ENCODE results near the gene CCDC71L. TPM values are rescaled to one million over a fixed set of nuclear protein-coding genes. Genes with fewer than 3 reads are reported as not detected.

Gene CCDC71L
- total RNA-seq, 2 donors from 2014 or later: 26.1 to 26.8 TPM

- Mint-ChIP-seq H3K27ac (no peak overlapping the region), H3K4me3 (no peak overlapping the region), H3K27me3 (ENCODE audit: insufficient read depth) (no peaks in the 10 kb centered on the region), H3K4me1 (no peaks in the 10 kb centered on the region), H3K9me3 (peaks cover 10% of the 10 kb centered on the region), H3K36me3 (ENCODE audit: low read depth) (no peaks in the 10 kb centered on the region)
- no peak overlapping the region for H3K4me3 ChIP-seq (ENCODE audit: low read length)
- no peaks in the 10 kb centered on the region for H3K4me1 ChIP-seq (ENCODE audit: control insufficient read depth, insufficient read depth, low read length)
- H3K9ac ChIP-seq (ENCODE audit: extremely low read depth, low read length, poor library complexity, severe bottlenecking): no peak overlapping the region
- no peak overlapping the region for H3K27ac ChIP-seq (ENCODE audit: low read depth, low read length)
- H3K36me3 ChIP-seq (ENCODE audit: control insufficient read depth, insufficient read depth, low read length): no peaks in the 10 kb centered on the region
- H3K9me3 ChIP-seq (ENCODE audit: control insufficient read depth, low read length): no peaks in the 10 kb centered on the region
- no peaks in the 10 kb centered on the region for H3K27me3 ChIP-seq (ENCODE audit: control insufficient read depth, insufficient read depth, low read length, poor library complexity, severe bottlenecking)
- TF ChIP-seq CTCF (conservative IDR thresholded peaks at IDR 0.05): no peak
- WGBS, 2 experiments (ENCODE audit: insufficient coverage in 1 of 2, insufficient read length in 1 of 2): 86% methylated on average over 3 of the region's 3 CpGs; no CpG with 5 or more reads in 1 of the 2 experiments
- no peak for DNase-seq
Observed at GRCh38 chr7:106611911-106612310, 49.0 kb downstream of the CCDC71L start.

GRCh38 chr7:106610996-106611886 lies 49.7 kb downstream of the CCDC71L start:
- Mint-ChIP-seq H3K36me3 (ENCODE audit: low read depth) (no peaks in the 10 kb centered on the region), H3K27me3 (ENCODE audit: insufficient read depth) (no peaks in the 10 kb centered on the region), H3K27ac (no peak overlapping the region), H3K9me3 (peaks cover 10% of the 10 kb centered on the region), H3K4me1 (no peaks in the 10 kb centered on the region), H3K4me3 (no peak overlapping the region)
- no peak overlapping the region for H3K4me3 ChIP-seq (ENCODE audit: low read length)
- TF ChIP-seq CTCF (conservative IDR thresholded peaks at IDR 0.05): no peak
- H3K27me3 ChIP-seq (ENCODE audit: control insufficient read depth, insufficient read depth, low read length, poor library complexity, severe bottlenecking): no peaks in the 10 kb centered on the region
- H3K9me3 ChIP-seq (ENCODE audit: control insufficient read depth, low read length): no peaks in the 10 kb centered on the region
- 91 to 98% methylated on average over 5 to 6 of the region's 6 CpGs for WGBS, 2 experiments (ENCODE audit: insufficient coverage in 1 of 2, insufficient read length in 1 of 2)
- no peak overlapping the region for H3K27ac ChIP-seq (ENCODE audit: low read depth, low read length)
- H3K9ac ChIP-seq (ENCODE audit: extremely low read depth, low read length, poor library complexity, severe bottlenecking): no peak overlapping the region
- H3K4me1 ChIP-seq (ENCODE audit: control insufficient read depth, insufficient read depth, low read length): no peaks in the 10 kb centered on the region
- no peak for DNase-seq
- no peaks in the 10 kb centered on the region for H3K36me3 ChIP-seq (ENCODE audit: control insufficient read depth, insufficient read depth, low read length)

GRCh38 chr7:106609416-106609815 lies 51.5 kb downstream of the CCDC71L start:
- H3K27ac Mint-ChIP-seq: no peak overlapping the region
- Histone ChIP-seq H3K9me3 (ENCODE audit: control insufficient read depth, low read length) (no peaks in the 10 kb centered on the region), H3K27me3 (ENCODE audit: control insufficient read depth, insufficient read depth, low read length, poor library complexity, severe bottlenecking) (no peaks in the 10 kb centered on the region), H3K4me1 (ENCODE audit: control insufficient read depth, insufficient read depth, low read length) (no peaks in the 10 kb centered on the region), H3K9ac (ENCODE audit: extremely low read depth, low read length, poor library complexity, severe bottlenecking) (no peak overlapping the region), H3K27ac (ENCODE audit: low read depth, low read length) (no peak overlapping the region), H3K4me3 (ENCODE audit: low read length) (no peak overlapping the region), H3K36me3 (ENCODE audit: control insufficient read depth, insufficient read depth, low read length) (no peaks in the 10 kb centered on the region)
- TF ChIP-seq CTCF (conservative IDR thresholded peaks at IDR 0.05): no peak
- H3K4me3 Mint-ChIP-seq: no peak overlapping the region
- no peak for DNase-seq
- H3K27me3 Mint-ChIP-seq (ENCODE audit: insufficient read depth): no peaks in the 10 kb centered on the region
- H3K9me3 Mint-ChIP-seq: peaks cover 10% of the 10 kb centered on the region
- WGBS, 2 experiments (ENCODE audit: insufficient coverage in 1 of 2, insufficient read length in 1 of 2): 93 to 95% methylated on average over 4 to 5 of the region's 5 CpGs
- H3K4me1 Mint-ChIP-seq: no peaks in the 10 kb centered on the region
- no peaks in the 10 kb centered on the region for H3K36me3 Mint-ChIP-seq (ENCODE audit: low read depth)

Measured in endodermal cell (in vitro differentiated cells).